GM13977 (cell line): ENCODE data around the gene UMOD.

Experiments used
- DNase-seq: peaks from one replicate; pipeline ENCODE4 v3.0.0; 2012; ENCODE audit warnings: low spot score
- CTCF ChIP-seq: IDR thresholded peaks from 2 replicates; pipeline ENCODE4 v1.5.1; 2012; ENCODE audit warnings: mild to moderate bottlenecking, control low read depth; ENCODE audit not compliant: insufficient read depth; ENCODE audit errors: extremely low read depth, missing control alignments
- in situ Hi-C: fragments of 300-500 bp; cut with MboI; formaldehyde crosslinking; loops from one replicate; pipeline ENCODE4 v1.12.0; 2022; ENCODE audit warnings: low sequenced_read_pairs, low pct_unique_long_range_greater_than_20kb, mixed read lengths, inconsistent platforms; ENCODE audit not compliant: unreplicated experiment

UMOD gene

GRCh38 chr16:20308801-20309590, 43.5 kb downstream of the UMOD start:
- in situ Hi-C loops, result loop anchor here (10.0 kb wide), 1 partner anchor 404 kb away; no protein-coding TSS in a partner anchor

GRCh38 chr16:20308266-20308665, 44.2 kb downstream of the UMOD start:
- no peak for TF ChIP-seq CTCF
- in situ Hi-C loops, result loop anchor here (10.0 kb wide), 1 partner anchor 403 kb away; no protein-coding TSS in a partner anchor
- DNase-seq, result no peak

More at GRCh38 chr16:20308801-20309590, 43.5 kb downstream of the UMOD start:
- DNase-seq, result no peak
- TF ChIP-seq CTCF, result no peak

- no peak for TF ChIP-seq CTCF
- no peak for DNase-seq
- in situ Hi-C loops, result loop anchor here (10.0 kb wide), 1 partner anchor 403 kb away; no protein-coding TSS in a partner anchor
These were observed 44.7 kb downstream of the UMOD start for GRCh38 chr16:20307791-20308190.

GRCh38 chr16:20307240-20307671, 45.3 kb downstream of the UMOD start:
- no peak for TF ChIP-seq CTCF
- in situ Hi-C loops, result loop anchor here (10.0 kb wide), 1 partner anchor 402 kb away; no protein-coding TSS in a partner anchor
- DNase-seq, result no peak

GRCh38 chr16:20306401-20306800, 46.1 kb downstream of the UMOD start:
- no peak for TF ChIP-seq CTCF
- no peak for DNase-seq
- in situ Hi-C loops, result loop anchor here (10.0 kb wide), 1 partner anchor 402 kb away; no protein-coding TSS in a partner anchor

GRCh38 chr16:20303012-20303411, 49.5 kb downstream of the UMOD start:
- DNase-seq, result no peak
- TF ChIP-seq CTCF, result no peak
- in situ Hi-C loops, result loop anchor here (10.0 kb wide), 1 partner anchor 398 kb away; no protein-coding TSS in a partner anchor
